ENCODE data around the gene SDC1. TPM values are rescaled to one million over a fixed set of nuclear protein-coding genes. Genes with fewer than 3 reads are reported as not detected.

SDC1 gene
- total and polyA plus RNA-seq, 2 experiments from 2014 or later: 92.3 to 107 TPM

GRCh38 chr2:20168048-20168726 is 56.7 kb downstream of the SDC1 start:
- H3K27ac ChIP-seq: no peak overlapping the region
- WGBS (ENCODE audit: low lambda C conversion rate, missing lambda C conversion rate): 84% methylated on average over 17 of the region's 17 CpGs
- no peak for TF ChIP-seq EZH2phosphoT487 (IDR thresholded peaks at IDR 0.05; ENCODE audit: low read depth, severe bottlenecking, unreplicated experiment)
- TF ChIP-seq, protein P1, sequence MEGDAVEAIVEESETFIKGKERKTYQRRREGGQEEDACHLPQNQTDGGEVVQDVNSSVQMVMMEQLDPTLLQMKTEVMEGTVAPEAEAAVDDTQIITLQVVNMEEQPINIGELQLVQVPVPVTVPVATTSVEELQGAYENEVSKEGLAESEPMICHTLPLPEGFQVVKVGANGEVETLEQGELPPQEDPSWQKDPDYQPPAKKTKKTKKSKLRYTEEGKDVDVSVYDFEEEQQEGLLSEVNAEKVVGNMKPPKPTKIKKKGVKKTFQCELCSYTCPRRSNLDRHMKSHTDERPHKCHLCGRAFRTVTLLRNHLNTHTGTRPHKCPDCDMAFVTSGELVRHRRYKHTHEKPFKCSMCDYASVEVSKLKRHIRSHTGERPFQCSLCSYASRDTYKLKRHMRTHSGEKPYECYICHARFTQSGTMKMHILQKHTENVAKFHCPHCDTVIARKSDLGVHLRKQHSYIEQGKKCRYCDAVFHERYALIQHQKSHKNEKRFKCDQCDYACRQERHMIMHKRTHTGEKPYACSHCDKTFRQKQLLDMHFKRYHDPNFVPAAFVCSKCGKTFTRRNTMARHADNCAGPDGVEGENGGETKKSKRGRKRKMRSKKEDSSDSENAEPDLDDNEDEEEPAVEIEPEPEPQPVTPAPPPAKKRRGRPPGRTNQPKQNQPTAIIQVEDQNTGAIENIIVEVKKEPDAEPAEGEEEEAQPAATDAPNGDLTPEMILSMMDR (IDR thresholded peaks at IDR 0.05; ENCODE audit: poor library complexity): no peak
- no peak for TF ChIP-seq EZH2 (IDR thresholded peaks at IDR 0.05; ENCODE audit: borderline replicate concordance)

GRCh38 chr2:20167356-20167755 is 57.6 kb downstream of the SDC1 start:
- no peak for DNase-seq (ENCODE audit: low spot score)
- H2AFZ ChIP-seq: no peak overlapping the region
- peaks cover 10% of the 10 kb centered on the region for H3K4me1 ChIP-seq (ENCODE audit: insufficient read depth)
- H3K4me3 ChIP-seq: no peak overlapping the region
- H3K27ac ChIP-seq: no peak overlapping the region
- no peaks in the 10 kb centered on the region for H3K36me3 ChIP-seq (replicated peaks; ENCODE audit: insufficient read depth, low read depth)
- TF ChIP-seq EZH2phosphoT487 (IDR thresholded peaks at IDR 0.05; ENCODE audit: low read depth, severe bottlenecking, unreplicated experiment) (no peak), EZH2 (IDR thresholded peaks at IDR 0.05; ENCODE audit: borderline replicate concordance) (no peak)
- TF ChIP-seq, protein P1 (IDR thresholded peaks at IDR 0.05; ENCODE audit: poor library complexity): no peak
- no peaks in the 10 kb centered on the region for H4K20me1 ChIP-seq (ENCODE audit: insufficient read depth, poor library complexity, severe bottlenecking)
- no peaks in the 10 kb centered on the region for H3K9me2 ChIP-seq (replicated peaks; ENCODE audit: insufficient read depth)
- no peaks in the 10 kb centered on the region for H3K27me3 ChIP-seq
- no peaks in the 10 kb centered on the region for H3K79me2 ChIP-seq
- H3K9me3 ChIP-seq (ENCODE audit: low read depth): no peaks in the 10 kb centered on the region
- H3K4me2 ChIP-seq: no peak overlapping the region
- 68% methylated on average over 4 of the region's 4 CpGs for WGBS (ENCODE audit: low lambda C conversion rate, missing lambda C conversion rate)

More at GRCh38 chr2:20168048-20168726, 56.7 kb downstream of the SDC1 start:
- no peaks in the 10 kb centered on the region for H3K9me2 ChIP-seq (replicated peaks; ENCODE audit: insufficient read depth)
- no peak for DNase-seq (ENCODE audit: low spot score)
- H3K4me2 ChIP-seq: no peak overlapping the region
- H3K4me1 ChIP-seq (ENCODE audit: insufficient read depth): peaks cover 10% of the 10 kb centered on the region
- no peaks in the 10 kb centered on the region for H3K27me3 ChIP-seq
- no peaks in the 10 kb centered on the region for H3K36me3 ChIP-seq (replicated peaks; ENCODE audit: insufficient read depth, low read depth)
- no peak overlapping the region for H2AFZ ChIP-seq
- H3K79me2 ChIP-seq: no peaks in the 10 kb centered on the region
- no peaks in the 10 kb centered on the region for H3K9me3 ChIP-seq (ENCODE audit: low read depth)
- H4K20me1 ChIP-seq (ENCODE audit: insufficient read depth, poor library complexity, severe bottlenecking): no peaks in the 10 kb centered on the region
- H3K4me3 ChIP-seq: no peak overlapping the region

DNA sequence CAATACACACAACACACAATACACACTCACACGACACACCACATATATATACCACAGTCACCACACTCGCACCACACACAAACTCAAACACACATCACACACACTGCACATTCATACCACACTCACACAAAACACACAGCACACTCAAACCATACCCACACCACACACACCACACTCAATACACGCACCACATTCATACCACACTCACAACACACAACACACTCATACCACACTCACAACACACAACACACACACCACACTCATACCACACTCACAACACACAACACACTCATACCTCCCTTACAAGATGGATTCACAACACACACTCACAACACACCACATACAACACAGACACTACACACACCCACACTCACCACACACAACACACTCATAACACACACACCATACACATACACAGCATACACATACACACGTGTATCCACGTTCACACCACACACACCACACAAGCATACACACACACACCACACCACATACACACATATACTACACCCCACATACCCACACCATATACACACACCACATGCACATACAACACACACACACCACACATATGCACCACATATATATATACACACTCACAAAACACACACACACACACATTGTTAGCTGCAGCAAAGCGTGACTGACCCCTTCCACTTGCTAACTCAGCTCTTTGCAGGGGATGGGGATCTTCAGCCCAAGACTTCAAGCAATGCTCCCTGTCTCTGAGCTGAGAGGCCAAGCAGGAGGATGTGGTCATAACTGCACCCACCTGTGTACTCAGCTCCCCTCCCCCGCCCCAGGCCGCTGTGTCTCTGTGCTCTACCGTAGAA is 59.0 kb downstream of the SDC1 start:
- H3K4me2 ChIP-seq: no peak overlapping the region
- H3K79me2 ChIP-seq: no peaks in the 10 kb centered on the region
- peaks cover 10% of the 10 kb centered on the region for H3K4me1 ChIP-seq (ENCODE audit: insufficient read depth)
- H3K27me3 ChIP-seq: no peaks in the 10 kb centered on the region
- TF ChIP-seq, protein P1 (IDR thresholded peaks at IDR 0.05; ENCODE audit: poor library complexity): no peak
- TF ChIP-seq EZH2phosphoT487 (IDR thresholded peaks at IDR 0.05; ENCODE audit: low read depth, severe bottlenecking, unreplicated experiment): no peak
- no peak for TF ChIP-seq EZH2 (IDR thresholded peaks at IDR 0.05; ENCODE audit: borderline replicate concordance)
- H2AFZ ChIP-seq: no peak overlapping the region
- H3K9me3 ChIP-seq (ENCODE audit: low read depth): no peaks in the 10 kb centered on the region
- H3K9me2 ChIP-seq (replicated peaks; ENCODE audit: insufficient read depth): no peaks in the 10 kb centered on the region
- no peaks in the 10 kb centered on the region for H4K20me1 ChIP-seq (ENCODE audit: insufficient read depth, poor library complexity, severe bottlenecking)
- WGBS (ENCODE audit: low lambda C conversion rate, missing lambda C conversion rate): 89% methylated on average over 9 of the region's 9 CpGs
- no peak overlapping the region for H3K27ac ChIP-seq
- no peak overlapping the region for H3K4me3 ChIP-seq
- DNase-seq (ENCODE audit: low spot score): no peak
- no peaks in the 10 kb centered on the region for H3K36me3 ChIP-seq (replicated peaks; ENCODE audit: insufficient read depth, low read depth)
